Liver (tissue), 9 donors: ENCODE results near the gene MTPN. TPM values are rescaled to one million over a fixed set of nuclear protein-coding genes. Genes with fewer than 3 reads are reported as not detected.

Experiments used
- DNase-seq: peaks from one replicate; pipeline ENCODE4 v3.0.0-alpha.2; 2017; ENCODE audit warnings: low spot score
- H3K27ac ChIP-seq, 2 donors: one replicate each; pipeline ENCODE4 v1.7.0; 2013; ENCODE audit warnings: inconsistent platforms in 2 of 2, low read length in 2 of 2, control low read depth in 1 of 2, low read depth in 1 of 2, mild to moderate bottlenecking in 1 of 2
- H3K27me3 ChIP-seq, 4 donors: one replicate each; pipeline versions ENCODE4 v1.6.1 to v1.7.0; 2013; ENCODE audit warnings: low read length in 3 of 4, inconsistent platforms in 1 of 4, mild to moderate bottlenecking in 1 of 4, moderate library complexity in 1 of 4; ENCODE audit not compliant: control insufficient read depth in 4 of 4, insufficient read depth in 4 of 4
- H3K36me3 ChIP-seq, 4 donors: one replicate each; pipeline versions ENCODE4 v1.6.1 to v1.7.0; 2013; ENCODE audit warnings: low read length in 3 of 4, mild to moderate bottlenecking in 3 of 4, low read depth in 1 of 4, moderate library complexity in 1 of 4; ENCODE audit not compliant: control insufficient read depth in 4 of 4, insufficient read depth in 3 of 4
- H3K4me1 ChIP-seq, 4 donors: one replicate each; pipeline versions ENCODE4 v1.6.1 to v1.7.0; 2013; ENCODE audit warnings: low read length in 3 of 4, mild to moderate bottlenecking in 3 of 4, moderate library complexity in 1 of 4; ENCODE audit not compliant: control insufficient read depth in 4 of 4, insufficient read depth in 4 of 4
- H3K4me3 ChIP-seq, 3 donors: one replicate each; pipeline versions ENCODE4 v1.6.1 to v1.7.0; 2013; ENCODE audit warnings: low read length in 3 of 3, control low read depth in 1 of 3, low read depth in 1 of 3, mild to moderate bottlenecking in 1 of 3
- H3K9ac ChIP-seq, 2 donors: one replicate each; pipeline ENCODE4 v1.7.0; 2013; ENCODE audit warnings: low read length in 2 of 2, mild to moderate bottlenecking in 2 of 2, moderate library complexity in 2 of 2, control low read depth in 1 of 2, low read depth in 1 of 2
- H3K9me3 ChIP-seq, 4 donors: one replicate each; pipeline versions ENCODE4 v1.6.1 to v1.7.0; 2013; ENCODE audit warnings: low read length in 3 of 4; ENCODE audit not compliant: control insufficient read depth in 4 of 4
- FOXA2 ChIP-seq: IDR thresholded peaks from 2 replicates; pipeline ENCODE4 v1.6.1; 2016; ENCODE audit warnings: antibody characterized with exemption
- GABPA ChIP-seq, 2 donors: IDR thresholded peaks in 1 of 2; conservative IDR thresholded peaks in 1 of 2; 2 replicates each; pipeline ENCODE4 v1.6.1; 2016; ENCODE audit warnings: antibody characterized with exemption in 2 of 2, mild to moderate bottlenecking in 1 of 2, moderate library complexity in 1 of 2
- HNF4A ChIP-seq, 2 donors: conservative IDR thresholded peaks; 2 replicates each; pipeline ENCODE4 v1.6.1; 2016; ENCODE audit warnings: antibody characterized with exemption in 2 of 2, mild to moderate bottlenecking in 2 of 2
- HNF4G ChIP-seq: IDR thresholded peaks from 2 replicates; pipeline ENCODE4 v1.6.1; 2016; ENCODE audit warnings: antibody characterized with exemption
- JUND ChIP-seq, 2 donors: IDR thresholded peaks; 2 replicates each; pipeline ENCODE4 v1.6.1; 2016; ENCODE audit warnings: antibody characterized with exemption in 2 of 2
- NR2F2 ChIP-seq: IDR thresholded peaks from 2 replicates; pipeline ENCODE4 v1.6.1; 2016; ENCODE audit warnings: antibody characterized with exemption
- RAD21 ChIP-seq, 2 donors: IDR thresholded peaks; 2 replicates each; pipeline ENCODE4 v1.6.1; 2016; ENCODE audit warnings: antibody characterized with exemption in 2 of 2, mild to moderate bottlenecking in 2 of 2
- RXRA ChIP-seq, 2 donors: IDR thresholded peaks; 2 replicates each; pipeline ENCODE4 v1.6.1; 2017 to 2018; ENCODE audit warnings: antibody characterized with exemption in 2 of 2, mild to moderate bottlenecking in 1 of 2
- SP1 ChIP-seq: IDR thresholded peaks from 2 replicates; pipeline ENCODE4 v1.6.1; 2018; ENCODE audit warnings: antibody characterized with exemption, mild to moderate bottlenecking
- TAF1 ChIP-seq: conservative IDR thresholded peaks from 2 replicates; pipeline ENCODE4 v1.6.1; 2016; ENCODE audit warnings: antibody characterized with exemption, mild to moderate bottlenecking
- WGBS: extraction: QIAGEN DNeasy Blood & Tissue Kit; methylation state at CpG from one replicate; pipeline ENCODE4 v1.1.7; 2013; 5-methylcytosine and 5-hydroxymethylcytosine counted together
- polyA plus RNA-seq, 2 donors: library from polyadenylated mRNA; stranded (reverse) in 1 of 2; unstranded in 1 of 2; fragments of 200-250 nt in 1 of 2; fragments of >200 nt in 1 of 2; fragmentation: Nextera tagmentation in 1 of 2; extraction: Ambion mirVana in 1 of 2; gene quantifications; one replicate each; pipeline versions ENCODE4 v1.2.1 to v1.2.3, GENCODE V29; 2013 to 2015
- total RNA-seq, 2 donors: library from RNA; depleted of rRNA; stranded (reverse); fragments of >200 nt; gene quantifications; one replicate each; pipeline ENCODE4 v1.2.3, GENCODE V29; 2014
- TF ChIP-seq, protein P1 (sequence below): IDR thresholded peaks from 2 replicates; pipeline ENCODE4 v1.6.1; 2016; ENCODE audit warnings: antibody characterized with exemption
- TF ChIP-seq, protein P2 (sequence below): IDR thresholded peaks from 2 replicates; pipeline ENCODE4 v1.6.1; 2016; ENCODE audit warnings: antibody characterized with exemption
- donor health status: healthy.
- donor health status: healthy.
- donor health status: healthy.
- donor health status: healthy.
- donor health status: healthy.

Gene MTPN
- total and polyA plus RNA-seq, 4 donors = 24.8 to 88.3 (median 32.8) TPM

DNA sequence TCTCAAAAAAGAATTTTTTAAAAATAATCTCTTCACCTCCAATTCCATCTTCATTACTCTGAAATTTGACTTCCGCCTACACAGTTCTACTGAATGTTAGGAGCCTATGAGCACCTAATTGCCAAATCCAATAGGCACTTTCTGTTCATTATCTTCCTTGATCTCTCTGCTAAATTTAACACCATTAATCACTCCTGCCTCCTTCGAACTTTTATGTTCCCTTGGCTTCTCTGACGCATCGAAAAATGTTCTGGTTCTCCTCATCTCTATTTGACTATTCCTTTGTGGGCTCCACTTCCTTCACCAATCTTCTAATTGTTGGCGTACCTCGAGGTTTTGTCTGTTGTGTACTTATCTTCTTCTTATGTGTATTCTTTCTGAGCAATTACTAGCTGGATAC lies 87.3 kb downstream of the MTPN start:
- 87% methylated on average over 6 of the region's 6 CpGs for WGBS
- Histone ChIP-seq H3K9ac (no peak overlapping the region), H3K36me3 (no peaks in the 10 kb centered on the region), H3K27ac (no peak overlapping the region), H3K27me3 (no peaks in the 10 kb centered on the region), H3K4me1 (no peaks in the 10 kb centered on the region), H3K9me3 (no peaks in the 10 kb centered on the region), H3K4me3 (no peak overlapping the region)
- DNase-seq = no peak
- TF ChIP-seq, protein P1, sequence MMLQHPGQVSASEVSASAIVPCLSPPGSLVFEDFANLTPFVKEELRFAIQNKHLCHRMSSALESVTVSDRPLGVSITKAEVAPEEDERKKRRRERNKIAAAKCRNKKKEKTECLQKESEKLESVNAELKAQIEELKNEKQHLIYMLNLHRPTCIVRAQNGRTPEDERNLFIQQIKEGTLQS = no peak
- TF ChIP-seq SP1 = no peak

DNA sequence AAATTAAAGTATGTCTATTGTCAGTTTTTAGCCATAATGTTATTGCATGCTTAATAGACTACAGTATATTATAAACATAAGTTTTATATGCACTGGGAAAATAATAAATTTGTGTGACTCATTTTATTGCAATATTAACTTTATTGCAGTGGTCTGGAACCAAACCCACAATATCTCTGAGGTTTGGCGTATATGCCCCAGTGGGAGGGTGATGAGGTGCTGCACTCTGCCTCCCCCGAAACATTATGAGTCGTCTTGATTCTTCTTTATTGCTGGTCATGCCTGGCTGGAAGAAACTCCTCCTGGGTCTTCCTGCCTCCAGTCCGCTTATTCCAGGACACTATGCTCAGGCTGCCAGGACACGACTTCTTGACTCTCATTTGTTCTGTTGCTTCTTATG lies 88.4 kb downstream of the MTPN start:
- Histone ChIP-seq H3K27ac (no peak overlapping the region), H3K36me3 (no peaks in the 10 kb centered on the region), H3K27me3 (no peaks in the 10 kb centered on the region), H3K9ac (no peak overlapping the region), H3K9me3 (no peaks in the 10 kb centered on the region), H3K4me1 (no peaks in the 10 kb centered on the region), H3K4me3 (no peak overlapping the region)
- TF ChIP-seq FOXA2 (no peak), SP1 (no peak), RAD21 (IDR thresholded peaks at IDR 0.05) (no peak), RXRA (IDR thresholded peaks at IDR 0.05) (no peak), HNF4A (conservative IDR thresholded peaks at IDR 0.05) (no peak)
- no peak for DNase-seq
- 87% methylated on average over 5 of the region's 5 CpGs for WGBS

DNA sequence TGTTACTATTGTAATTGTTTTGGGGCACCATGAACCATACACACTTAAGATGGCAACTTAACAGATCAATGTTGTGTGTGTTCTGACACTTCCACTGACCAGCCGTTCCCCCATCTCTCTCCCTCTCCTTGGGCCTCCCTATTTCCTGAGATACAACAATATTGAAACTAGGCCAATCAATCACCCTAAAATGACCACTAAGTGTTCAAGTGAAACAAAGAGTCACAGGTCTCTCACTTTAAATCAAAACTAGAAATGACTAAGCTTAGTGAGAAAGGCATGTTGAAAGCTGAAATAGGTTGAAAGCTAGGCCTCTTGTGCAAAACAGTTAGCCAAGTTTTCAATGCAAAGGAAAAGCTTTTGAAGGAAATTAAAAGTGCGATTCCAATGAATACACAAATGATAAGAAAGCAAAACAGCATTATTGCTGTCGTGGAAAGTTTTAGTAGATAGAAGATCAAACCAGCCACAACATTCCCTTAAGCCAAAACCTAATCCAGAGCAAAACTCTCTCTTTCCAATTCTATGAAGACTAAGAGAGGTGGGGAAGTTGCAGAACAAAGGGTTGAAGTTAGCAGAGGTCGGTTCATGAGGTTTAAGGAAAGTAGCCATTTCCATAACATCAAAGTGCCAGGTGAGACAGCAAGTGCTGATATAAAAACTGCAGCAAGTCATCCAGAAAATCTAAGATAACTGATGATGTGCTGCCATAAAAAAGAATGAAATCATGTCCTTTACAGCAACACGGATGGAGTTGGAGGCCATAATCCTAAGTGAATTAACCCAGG lies 90.6 kb downstream of the MTPN start:
- Histone ChIP-seq H3K9ac (no peak overlapping the region), H3K9me3 (no peaks in the 10 kb centered on the region), H3K4me3 (no peak overlapping the region), H3K27me3 (no peaks in the 10 kb centered on the region), H3K4me1 (no peaks in the 10 kb centered on the region), H3K27ac (no peak overlapping the region), H3K36me3 (no peaks in the 10 kb centered on the region)
- no peak for DNase-seq
- no peak for TF ChIP-seq TAF1
- no peak for TF ChIP-seq JUND (IDR thresholded peaks at IDR 0.05)
- TF ChIP-seq RAD21 (IDR thresholded peaks at IDR 0.05) = no peak
- TF ChIP-seq, protein P2, sequence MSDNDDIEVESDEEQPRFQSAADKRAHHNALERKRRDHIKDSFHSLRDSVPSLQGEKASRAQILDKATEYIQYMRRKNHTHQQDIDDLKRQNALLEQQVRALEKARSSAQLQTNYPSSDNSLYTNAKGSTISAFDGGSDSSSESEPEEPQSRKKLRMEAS = no peak
- TF ChIP-seq HNF4G = no peak
- TF ChIP-seq, protein P1 = no peak
- TF ChIP-seq FOXA2 = no peak
- TF ChIP-seq GABPA (IDR thresholded peaks at IDR 0.05 in 1 of 2, conservative IDR thresholded peaks at IDR 0.05 in 1 of 2) = no peak
- TF ChIP-seq SP1 = no peak
- no peak for TF ChIP-seq NR2F2
- WGBS = 72% methylated on average over 5 of the region's 5 CpGs
